GM19395 (cell line): ENCODE results near the gene MARK1.

Experiments used
- ATAC-seq: cut with Tn5 transposase; IDR thresholded peaks from one replicate; pipeline ENCODE4 v1.9.1; 2021; ENCODE audit warnings: mild to moderate bottlenecking, moderate library complexity; ENCODE audit not compliant: unreplicated experiment

Gene MARK1

DNA sequence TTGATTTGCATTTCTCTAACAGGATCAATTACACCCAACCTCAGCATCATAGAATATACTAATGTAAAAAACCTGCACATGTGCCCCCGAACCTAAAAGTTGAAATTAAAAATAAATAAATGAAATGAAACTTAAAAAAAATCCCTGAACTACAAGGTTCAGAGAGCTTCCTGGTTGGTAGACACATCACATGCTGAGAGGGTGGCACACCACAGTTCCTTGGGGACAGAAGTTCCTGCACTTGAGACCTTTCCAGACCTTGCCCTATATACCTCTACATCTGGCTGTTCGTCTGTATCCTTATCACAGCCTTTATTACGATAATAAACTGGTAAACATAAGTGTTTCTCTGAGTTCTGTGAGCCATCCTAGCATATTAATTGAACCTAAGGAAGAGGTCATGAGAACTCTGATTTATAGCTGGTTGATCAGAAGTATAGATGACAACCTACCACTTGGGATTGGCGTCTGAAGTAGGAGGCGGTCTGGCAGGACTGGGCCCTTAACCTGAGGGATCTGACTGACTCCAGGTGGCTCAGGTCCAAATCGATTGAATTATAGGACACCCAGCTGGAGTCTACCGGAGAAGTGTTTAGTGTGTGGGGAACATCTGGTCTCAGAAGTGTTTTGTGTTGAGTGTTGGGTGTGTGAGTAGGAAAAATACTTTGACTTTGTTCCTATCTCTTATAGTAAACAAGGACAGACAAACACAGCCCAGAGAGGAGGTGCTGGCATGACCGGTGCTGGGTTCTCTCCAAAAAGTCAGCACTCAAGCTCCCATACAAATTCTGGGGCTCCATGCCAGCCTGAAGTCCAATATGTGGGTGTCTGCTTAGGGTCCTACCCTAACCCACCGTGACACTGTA is 181.2 kb downstream of the MARK1 start:
- no peak for ATAC-seq

DNA sequence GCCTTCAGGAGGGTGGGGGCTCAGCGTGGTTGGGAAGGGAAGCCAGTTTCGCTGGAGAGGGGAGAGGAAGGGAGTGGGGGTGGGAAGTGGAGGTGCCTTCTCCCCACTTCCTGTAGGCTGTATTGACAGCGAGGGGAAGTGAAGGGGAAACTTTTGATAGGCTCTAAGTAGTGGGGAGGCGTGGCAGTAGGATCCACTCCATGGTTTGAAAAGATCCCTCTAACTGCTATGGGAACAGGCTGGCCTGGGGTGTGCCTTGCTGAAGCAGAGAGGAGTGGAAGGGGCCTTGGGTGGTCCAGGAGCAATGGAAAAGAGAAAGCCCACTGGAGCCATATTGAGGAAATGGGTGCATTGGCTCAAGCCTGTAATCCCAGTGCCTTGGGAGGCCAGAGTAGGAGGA is 182.4 kb downstream of the MARK1 start:
- ATAC-seq = no peak

DNA sequence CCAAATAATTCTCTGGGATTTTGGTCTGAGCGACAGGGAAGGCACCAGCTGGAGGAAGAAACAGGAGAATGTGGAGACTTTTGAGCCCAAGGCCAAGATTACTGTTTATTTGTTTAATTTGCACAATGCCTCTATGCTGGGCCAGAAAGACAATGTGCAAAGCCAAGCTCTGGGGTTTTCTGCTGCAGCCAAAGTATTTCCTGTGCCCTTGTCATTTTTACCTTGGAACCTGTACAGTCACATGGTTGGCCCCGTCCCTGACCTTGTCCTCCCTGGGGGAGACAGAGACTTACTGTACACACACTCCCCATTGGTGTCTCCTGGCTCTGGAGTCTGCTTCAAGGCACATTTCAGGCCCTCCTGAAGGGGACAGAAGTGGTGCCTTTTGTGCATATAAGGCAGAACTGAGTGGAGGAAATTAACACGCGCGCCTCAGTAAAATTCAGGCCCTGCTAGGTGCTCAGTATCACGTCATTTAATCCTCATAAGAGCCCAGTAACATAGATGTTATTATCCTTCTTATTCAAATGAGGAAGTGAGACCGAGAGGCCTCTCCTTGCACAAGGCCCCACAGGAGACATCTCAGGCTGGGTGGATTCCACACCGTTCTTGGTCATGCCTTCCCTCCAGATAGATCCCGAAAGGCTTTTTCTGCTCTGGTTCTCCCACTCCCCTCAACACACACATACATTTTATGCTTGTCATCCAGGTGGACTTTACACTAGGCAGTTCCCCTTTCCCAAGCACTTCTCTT is 183.3 kb downstream of the MARK1 start:
- peak; percentile 84 for ATAC-seq
